BE2C (cell line): ENCODE measurements around the gene HSPA12A.
"Not testable (repeated sequence)": the region's sequence is repeated elsewhere in the genome, so short reads cannot be mapped to it uniquely, and the experiment has no call there.

Source experiments
- DNase-seq: peaks from one replicate; pipeline ENCODE4 v3.0.0-alpha.2; 2020
- H3K27me3 ChIP-seq: fragments of 250-450 bp; sonication (Bioruptor Pico); 2 replicates; pipeline ENCODE4 v1.5.1; 2020; ENCODE audit warnings: mild to moderate bottlenecking
- H3K36me3 ChIP-seq: fragments of 250-450 bp; sonication (Bioruptor Pico); 2 replicates; pipeline ENCODE4 v1.5.1; 2020; ENCODE audit warnings: mild to moderate bottlenecking
- H3K4me1 ChIP-seq: fragments of 250-450 bp; sonication (Bioruptor Pico); 2 replicates; pipeline ENCODE4 v1.5.1; 2020
- H3K4me3 ChIP-seq: 2 replicates; pipeline ENCODE4 v1.5.1; 2011; ENCODE audit warnings: low read depth, low read length
- H3K9me3 ChIP-seq: fragments of 250-450 bp; sonication (Bioruptor Pico); 2 replicates; pipeline ENCODE4 v1.5.1; 2020
- CTCF ChIP-seq: IDR thresholded peaks from 2 replicates; pipeline ENCODE4 v1.5.1; 2012; ENCODE audit warnings: mild to moderate bottlenecking, low read depth, low read length

Gene HSPA12A

GRCh38 chr10:116712519-116712918, 29.8 kb downstream of the HSPA12A start:
- no peak for TF ChIP-seq CTCF
- no peak for DNase-seq
- no peaks in the 10 kb centered on the region for H3K9me3 ChIP-seq

GRCh38 chr10:116711803-116712202, 30.6 kb downstream of the HSPA12A start:
- H3K27me3 ChIP-seq, H3K4me3 ChIP-seq, DNase-seq, H3K36me3 ChIP-seq, H3K9me3 ChIP-seq, H3K4me1 ChIP-seq: not testable (repeated sequence)

More at GRCh38 chr10:116712519-116712918, 29.8 kb downstream of the HSPA12A start:
- H3K4me1 ChIP-seq: no peaks in the 10 kb centered on the region
- no peaks in the 10 kb centered on the region for H3K27me3 ChIP-seq
- no peaks in the 10 kb centered on the region for H3K36me3 ChIP-seq
- H3K4me3 ChIP-seq: no peak overlapping the region

- H3K4me3 ChIP-seq: no peak overlapping the region
- no peaks in the 10 kb centered on the region for H3K4me1 ChIP-seq
- H3K9me3 ChIP-seq: no peaks in the 10 kb centered on the region
- no peak for DNase-seq
- no peaks in the 10 kb centered on the region for H3K27me3 ChIP-seq
- TF ChIP-seq CTCF: no peak
- no peaks in the 10 kb centered on the region for H3K36me3 ChIP-seq
These were observed 32.3 kb downstream of the HSPA12A start for GRCh38 chr10:116710076-116710475.

DNA sequence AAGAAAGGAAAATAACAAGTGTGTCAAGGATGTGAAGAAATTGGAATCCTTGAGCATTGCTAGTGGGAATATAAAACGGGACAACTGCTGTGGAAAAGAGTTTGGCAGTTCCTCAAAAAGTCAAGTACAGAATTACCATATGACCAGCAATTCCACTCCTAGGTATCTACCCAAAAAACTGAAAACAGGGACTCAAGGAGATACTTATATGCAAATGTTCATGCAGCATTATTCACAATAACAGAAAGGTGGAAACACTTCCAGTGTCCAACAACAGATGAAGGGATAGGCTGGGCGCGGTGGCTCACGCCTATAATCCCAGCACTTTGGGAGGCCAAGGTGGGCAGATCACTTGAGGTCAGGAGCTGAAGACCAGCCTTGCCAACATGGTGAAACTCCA, 33.5 kb downstream of the HSPA12A start:
- DNase-seq: no peak
- H3K27me3 ChIP-seq: no peaks in the 10 kb centered on the region
- TF ChIP-seq CTCF: no peak
- H3K4me3 ChIP-seq: no peak overlapping the region
- no peaks in the 10 kb centered on the region for H3K4me1 ChIP-seq
- H3K36me3 ChIP-seq: no peaks in the 10 kb centered on the region
- no peaks in the 10 kb centered on the region for H3K9me3 ChIP-seq

GRCh38 chr10:116708391-116708821, 34.0 kb downstream of the HSPA12A start:
- Histone ChIP-seq H3K36me3 (no peaks in the 10 kb centered on the region), H3K4me3 (no peak overlapping the region), H3K9me3 (no peaks in the 10 kb centered on the region), H3K27me3 (no peaks in the 10 kb centered on the region), H3K4me1 (no peaks in the 10 kb centered on the region)
- DNase-seq: no peak
- TF ChIP-seq CTCF: no peak

DNA sequence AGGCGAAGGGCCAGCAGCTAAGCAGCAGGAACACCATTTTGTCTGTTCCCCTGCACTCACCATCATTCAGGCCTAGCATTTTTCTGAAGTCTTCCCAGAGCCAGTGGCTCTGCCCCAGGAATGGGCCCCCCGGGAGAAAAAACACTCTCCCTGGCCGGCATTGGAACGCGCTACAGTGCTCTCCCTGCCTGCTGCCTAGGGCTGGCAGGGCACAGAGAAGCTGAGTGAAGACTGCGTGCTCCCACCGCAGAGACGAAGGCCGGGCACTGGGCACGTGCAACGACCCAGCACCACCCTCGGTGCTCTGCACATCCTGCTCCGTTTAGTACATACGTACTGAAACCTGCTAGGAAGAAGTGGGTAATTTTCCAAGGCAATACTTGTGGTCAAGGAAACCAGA, 34.4 kb downstream of the HSPA12A start:
- Histone ChIP-seq H3K4me3 (no peak overlapping the region), H3K36me3 (no peaks in the 10 kb centered on the region), H3K9me3 (no peaks in the 10 kb centered on the region), H3K4me1 (no peaks in the 10 kb centered on the region), H3K27me3 (no peaks in the 10 kb centered on the region)
- no peak for DNase-seq
- TF ChIP-seq CTCF: no peak

DNA sequence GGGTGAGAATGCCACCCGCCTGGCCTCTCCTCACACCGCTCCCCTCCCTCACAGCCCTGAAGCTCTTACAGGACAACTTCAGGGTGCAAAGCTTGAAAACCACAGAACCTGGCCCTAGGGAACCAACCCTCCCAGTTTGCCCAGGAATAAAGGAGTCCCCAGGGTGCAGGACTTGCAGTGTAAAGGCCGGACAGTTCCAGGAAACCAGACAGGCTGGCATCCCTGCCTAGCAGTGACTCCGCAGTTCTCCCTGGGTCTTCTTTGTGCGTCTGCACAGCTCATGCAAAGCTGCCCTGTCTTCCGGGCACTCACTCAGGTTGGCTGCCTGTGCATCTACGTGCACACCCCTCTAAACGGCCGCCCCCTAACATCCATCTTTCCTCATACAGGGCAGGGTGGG, 36.1 kb downstream of the HSPA12A start:
- no peak for TF ChIP-seq CTCF
- H3K4me3 ChIP-seq: no peak overlapping the region
- H3K4me1 ChIP-seq: no peaks in the 10 kb centered on the region
- H3K9me3 ChIP-seq: no peaks in the 10 kb centered on the region
- no peaks in the 10 kb centered on the region for H3K36me3 ChIP-seq
- DNase-seq: no peak
- no peaks in the 10 kb centered on the region for H3K27me3 ChIP-seq
